ENCODE results near the gene CCDC192.
A peak's percentile ranks its signal among the peaks of the same experiment; 100 is the strongest.

Gene CCDC192

GRCh38 chr5:127958421-127959011 is 255.3 kb downstream of the CCDC192 start:
- DNase-seq (ENCODE audit: low spot score) = no peak

GRCh38 chr5:127959152-127959764 is 256.1 kb downstream of the CCDC192 start:
- DNase-seq (ENCODE audit: low spot score) = peak; percentile 40

- no peak for DNase-seq (ENCODE audit: low spot score)
Measured at GRCh38 chr5:127960270-127960691, 257.1 kb downstream of the CCDC192 start.

- DNase-seq (ENCODE audit: low spot score) = no peak
Measured at GRCh38 chr5:127961006-127961762, 258.0 kb downstream of the CCDC192 start.

GRCh38 chr5:127961763-127962145 is 258.6 kb downstream of the CCDC192 start:
- DNase-seq (ENCODE audit: low spot score) = no peak

GRCh38 chr5:127962491-127962890 is 259.3 kb downstream of the CCDC192 start:
- no peak for DNase-seq (ENCODE audit: low spot score)

- DNase-seq (ENCODE audit: low spot score) = no peak
Measured at GRCh38 chr5:127963233-127963632, 260.0 kb downstream of the CCDC192 start.

- DNase-seq (ENCODE audit: low spot score) = no peak
Measured at GRCh38 chr5:127963931-127964330, 260.7 kb downstream of the CCDC192 start.

- DNase-seq (ENCODE audit: low spot score) = no peak
Measured at GRCh38 chr5:127967323-127967982, 264.3 kb downstream of the CCDC192 start.

GRCh38 chr5:127967983-127968592 is 264.9 kb downstream of the CCDC192 start:
- DNase-seq (ENCODE audit: low spot score) = no peak

GRCh38 chr5:127969002-127969401 is 265.8 kb downstream of the CCDC192 start:
- DNase-seq (ENCODE audit: low spot score) = no peak

- no peak for DNase-seq (ENCODE audit: low spot score)
Measured at GRCh38 chr5:127969651-127970050, 266.5 kb downstream of the CCDC192 start.

GRCh38 chr5:127970081-127970480 is 266.9 kb downstream of the CCDC192 start:
- no peak for DNase-seq (ENCODE audit: low spot score)

- no peak for DNase-seq (ENCODE audit: low spot score)
Measured at GRCh38 chr5:127970854-127971425, 267.7 kb downstream of the CCDC192 start.

GRCh38 chr5:127975961-127976360 is 272.8 kb downstream of the CCDC192 start:
- DNase-seq (ENCODE audit: low spot score) = no peak

GRCh38 chr5:127976525-127976924 is 273.3 kb downstream of the CCDC192 start:
- DNase-seq (ENCODE audit: low spot score) = no peak

- DNase-seq (ENCODE audit: low spot score) = no peak
Measured at GRCh38 chr5:127976991-127977717, 274.0 kb downstream of the CCDC192 start.

GRCh38 chr5:127978738-127979300 is 275.6 kb downstream of the CCDC192 start:
- no peak for DNase-seq (ENCODE audit: low spot score)

GRCh38 chr5:127979475-127979874 is 276.3 kb downstream of the CCDC192 start:
- DNase-seq (ENCODE audit: low spot score) = no peak

GRCh38 chr5:127980843-127981242 is 277.7 kb downstream of the CCDC192 start:
- DNase-seq (ENCODE audit: low spot score) = no peak

GRCh38 chr5:127981498-127981897 is 278.3 kb downstream of the CCDC192 start:
- DNase-seq (ENCODE audit: low spot score) = no peak

Measured in COLO829 (cell line).